ENCODE measurements around the gene CHRDL2. TPM values are rescaled to one million over a fixed set of nuclear protein-coding genes. Genes with fewer than 3 reads are reported as not detected.
A peak's percentile ranks its signal among the peaks of the same experiment; 100 is the strongest.

Gene CHRDL2
- total RNA-seq, 4 donors from 2014 or later: 1.5 to 13.6 (median 1.7) TPM; not detected in 1

GRCh38 chr11:74685338-74685737, 45.9 kb downstream of the CHRDL2 start:
- no peaks in the 10 kb centered on the region for H3K9me3 ChIP-seq
- H3K27ac ChIP-seq: no peak overlapping the region
- peaks cover 0 to 43% (median 12%) of the 10 kb centered on the region in 3 donors for H3K4me1 ChIP-seq
- no peak overlapping the region for H3K4me3 ChIP-seq
- no peak for ATAC-seq
- H3K36me3 ChIP-seq: no peaks in the 10 kb centered on the region
- TF ChIP-seq POLR2A (IDR thresholded peaks at IDR 0.05) (no peak), CTCF (IDR thresholded peaks at IDR 0.05) (no peak), EP300 (IDR thresholded peaks at IDR 0.05) (no peak), POLR2AphosphoS5 (IDR thresholded peaks at IDR 0.05) (no peak)
- H3K27me3 ChIP-seq: no peaks in the 10 kb centered on the region

- TF ChIP-seq CTCF (IDR thresholded peaks at IDR 0.05) (no peak), POLR2AphosphoS5 (IDR thresholded peaks at IDR 0.05) (no peak), EP300 (IDR thresholded peaks at IDR 0.05) (no peak), POLR2A (IDR thresholded peaks at IDR 0.05) (no peak)
- peaks cover 0 to 50% (median 12%) of the 10 kb centered on the region in 3 donors for H3K4me1 ChIP-seq
- no peaks in the 10 kb centered on the region for H3K27me3 ChIP-seq
- H3K4me3 ChIP-seq: no peak overlapping the region
- WGBS, 2 donors (ENCODE audit: low coverage in 1 of 2): 82 to 100% methylated on average over 1 of the region's 1 CpG
- no peaks in the 10 kb centered on the region for H3K9me3 ChIP-seq
- ATAC-seq: no peak
- no peaks in the 10 kb centered on the region for H3K36me3 ChIP-seq
- H3K27ac ChIP-seq: no peak overlapping the region
These were observed 46.6 kb downstream of the CHRDL2 start for GRCh38 chr11:74684661-74685060.

- Histone ChIP-seq H3K4me3 (peak overlapping the region in 1 of 2 donors; percentile 58), H3K27ac (peak overlapping the region in 2 of 4 donors; percentile 77 to 80), H3K9me3 (no peaks in the 10 kb centered on the region), H3K27me3 (no peaks in the 10 kb centered on the region), H3K36me3 (no peaks in the 10 kb centered on the region), H3K4me1 (peaks cover 0 to 57% (median 12%) of the 10 kb centered on the region in 3 donors)
- no peak for TF ChIP-seq POLR2AphosphoS5 (IDR thresholded peaks at IDR 0.05)
- no peak for TF ChIP-seq POLR2A (IDR thresholded peaks at IDR 0.05)
- TF ChIP-seq EP300 (IDR thresholded peaks at IDR 0.05): no peak
- no peak for TF ChIP-seq CTCF (IDR thresholded peaks at IDR 0.05)
- ATAC-seq: no peak
- WGBS, 2 donors (ENCODE audit: low coverage in 1 of 2): 56 to 79% methylated on average over 6 to 9 of the region's 12 CpGs
These were observed 47.2 kb downstream of the CHRDL2 start for GRCh38 chr11:74683941-74684481.

GRCh38 chr11:74683279-74683871, 47.9 kb downstream of the CHRDL2 start:
- no peaks in the 10 kb centered on the region for H3K27me3 ChIP-seq
- H3K36me3 ChIP-seq: no peaks in the 10 kb centered on the region
- H3K27ac ChIP-seq: peak overlapping the region in 3 of 4 donors; percentile 74 to 80 (median 77)
- WGBS, 2 donors (ENCODE audit: low coverage in 1 of 2): 4% methylated on average over 5 of the region's 59 CpGs; no CpG with 5 or more reads in 1 of the 2 donors
- ATAC-seq: peak; percentile 29
- H3K4me3 ChIP-seq: peak overlapping the region; percentile 29 to 58
- no peak for TF ChIP-seq POLR2AphosphoS5 (IDR thresholded peaks at IDR 0.05)
- TF ChIP-seq CTCF (IDR thresholded peaks at IDR 0.05): peak in 3 of 4 experiments; percentile 35 to 69 (median 68)
- H3K9me3 ChIP-seq: no peaks in the 10 kb centered on the region
- H3K4me1 ChIP-seq: peaks cover 0 to 63% (median 12%) of the 10 kb centered on the region in 3 donors

- no peak for ATAC-seq
- TF ChIP-seq POLR2AphosphoS5 (IDR thresholded peaks at IDR 0.05): no peak
- no peak for TF ChIP-seq CTCF (IDR thresholded peaks at IDR 0.05)
- TF ChIP-seq POLR2A (IDR thresholded peaks at IDR 0.05): no peak
- TF ChIP-seq EP300 (IDR thresholded peaks at IDR 0.05): no peak
- Histone ChIP-seq H3K27me3 (no peaks in the 10 kb centered on the region), H3K36me3 (no peaks in the 10 kb centered on the region), H3K4me1 (peaks cover 0 to 64% (median 12%) of the 10 kb centered on the region in 3 donors), H3K4me3 (peak overlapping the region; percentile 29 to 58), H3K9me3 (no peaks in the 10 kb centered on the region), H3K27ac (peak overlapping the region in 3 of 4 donors; percentile 74 to 80 (median 77))
- WGBS, 2 donors (ENCODE audit: low coverage in 1 of 2): no CpG with 5 or more reads among the region's 14 CpGs
These were observed 48.4 kb downstream of the CHRDL2 start for GRCh38 chr11:74682731-74683278.
